ENCODE measurements around the gene LSAMP.

Gene LSAMP

GRCh38 chr3:116340680-116341216, 104.5 kb downstream of the LSAMP start:
- H3K4me3 ChIP-seq (ENCODE audit: low read depth, low read length) = no peak overlapping the region
- TF ChIP-seq CTCF (IDR thresholded peaks at IDR 0.05; ENCODE audit: low read depth, low read length, missing control alignments) = no peak
- in situ Hi-C loops (cut with HindIII; ENCODE audit: low sequenced_read_pairs) = no loop called here
- DNase-seq (ENCODE audit: low read depth) = no peak

- no peak overlapping the region for H3K4me3 ChIP-seq (ENCODE audit: low read depth, low read length)
- peak; percentile 72 for DNase-seq (ENCODE audit: low read depth)
- in situ Hi-C loops (cut with HindIII; ENCODE audit: low sequenced_read_pairs) = no loop called here
- TF ChIP-seq CTCF (IDR thresholded peaks at IDR 0.05; ENCODE audit: low read depth, low read length, missing control alignments) = no peak
Observed at GRCh38 chr3:116339441-116340028, 105.8 kb downstream of the LSAMP start.

GRCh38 chr3:116338713-116339112, 106.6 kb downstream of the LSAMP start:
- no peak overlapping the region for H3K4me3 ChIP-seq (ENCODE audit: low read depth, low read length)
- no peak for TF ChIP-seq CTCF (IDR thresholded peaks at IDR 0.05; ENCODE audit: low read depth, low read length, missing control alignments)
- DNase-seq (ENCODE audit: low read depth) = no peak
- in situ Hi-C loops (cut with HindIII; ENCODE audit: low sequenced_read_pairs) = no loop called here

GRCh38 chr3:116337229-116337628, 108.1 kb downstream of the LSAMP start:
- no peak for DNase-seq (ENCODE audit: low read depth)
- in situ Hi-C loops (cut with HindIII; ENCODE audit: low sequenced_read_pairs) = no loop called here
- no peak for TF ChIP-seq CTCF (IDR thresholded peaks at IDR 0.05; ENCODE audit: low read depth, low read length, missing control alignments)
- H3K4me3 ChIP-seq (ENCODE audit: low read depth, low read length) = no peak overlapping the region

- no peak for TF ChIP-seq CTCF (IDR thresholded peaks at IDR 0.05; ENCODE audit: low read depth, low read length, missing control alignments)
- H3K4me3 ChIP-seq (ENCODE audit: low read depth, low read length) = no peak overlapping the region
- DNase-seq (ENCODE audit: low read depth) = peak; percentile 6
- in situ Hi-C loops (cut with HindIII; ENCODE audit: low sequenced_read_pairs) = no loop called here
Observed at GRCh38 chr3:116331380-116331779, 113.9 kb downstream of the LSAMP start.

GRCh38 chr3:116322750-116323375, 122.4 kb downstream of the LSAMP start:
- no peak overlapping the region for H3K4me3 ChIP-seq (ENCODE audit: low read depth, low read length)
- TF ChIP-seq CTCF (IDR thresholded peaks at IDR 0.05; ENCODE audit: low read depth, low read length, missing control alignments) = no peak
- in situ Hi-C loops (cut with HindIII; ENCODE audit: low sequenced_read_pairs) = loop anchor here (5.0 kb wide), 1 partner anchor 36 kb away; no protein-coding TSS in a partner anchor
- DNase-seq (ENCODE audit: low read depth) = peak; percentile 49
